ENCODE results near the gene RELL2.

GRCh38 chr5:141638771-141639170 lies 2.0 kb downstream of the RELL2 start:
- TF ChIP-seq, protein P1, sequence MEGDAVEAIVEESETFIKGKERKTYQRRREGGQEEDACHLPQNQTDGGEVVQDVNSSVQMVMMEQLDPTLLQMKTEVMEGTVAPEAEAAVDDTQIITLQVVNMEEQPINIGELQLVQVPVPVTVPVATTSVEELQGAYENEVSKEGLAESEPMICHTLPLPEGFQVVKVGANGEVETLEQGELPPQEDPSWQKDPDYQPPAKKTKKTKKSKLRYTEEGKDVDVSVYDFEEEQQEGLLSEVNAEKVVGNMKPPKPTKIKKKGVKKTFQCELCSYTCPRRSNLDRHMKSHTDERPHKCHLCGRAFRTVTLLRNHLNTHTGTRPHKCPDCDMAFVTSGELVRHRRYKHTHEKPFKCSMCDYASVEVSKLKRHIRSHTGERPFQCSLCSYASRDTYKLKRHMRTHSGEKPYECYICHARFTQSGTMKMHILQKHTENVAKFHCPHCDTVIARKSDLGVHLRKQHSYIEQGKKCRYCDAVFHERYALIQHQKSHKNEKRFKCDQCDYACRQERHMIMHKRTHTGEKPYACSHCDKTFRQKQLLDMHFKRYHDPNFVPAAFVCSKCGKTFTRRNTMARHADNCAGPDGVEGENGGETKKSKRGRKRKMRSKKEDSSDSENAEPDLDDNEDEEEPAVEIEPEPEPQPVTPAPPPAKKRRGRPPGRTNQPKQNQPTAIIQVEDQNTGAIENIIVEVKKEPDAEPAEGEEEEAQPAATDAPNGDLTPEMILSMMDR (conservative IDR thresholded peaks at IDR 0.05): no peak
- TF ChIP-seq EZH2 (IDR thresholded peaks at IDR 0.05; ENCODE audit: low read depth): no peak

Measured in PC-9 (cell line).